Left kidney (tissue), 2 donors: ENCODE data around the gene GABRA5. TPM values are rescaled to one million over a fixed set of nuclear protein-coding genes. Genes with fewer than 3 reads are reported as not detected.

Experiments used
- DNase-seq: peaks from one replicate; pipeline ENCODE4 v3.0.0-alpha.2; 2013
- polyA plus RNA-seq: library from polyadenylated mRNA; unstranded; fragments of 120-200 nt; gene quantifications from one replicate; pipeline ENCODE4 v1.2.1, GENCODE V29; 2013; ENCODE audit not compliant: insufficient read length

Gene GABRA5
- polyA plus RNA-seq, 1 donor: 0.38 TPM

GRCh38 chr15:26928051-26928450 is 61.2 kb downstream of the GABRA5 start:
- no peak for DNase-seq

- no peak for DNase-seq
Measured at GRCh38 chr15:26929588-26929987, 62.7 kb downstream of the GABRA5 start.

DNA sequence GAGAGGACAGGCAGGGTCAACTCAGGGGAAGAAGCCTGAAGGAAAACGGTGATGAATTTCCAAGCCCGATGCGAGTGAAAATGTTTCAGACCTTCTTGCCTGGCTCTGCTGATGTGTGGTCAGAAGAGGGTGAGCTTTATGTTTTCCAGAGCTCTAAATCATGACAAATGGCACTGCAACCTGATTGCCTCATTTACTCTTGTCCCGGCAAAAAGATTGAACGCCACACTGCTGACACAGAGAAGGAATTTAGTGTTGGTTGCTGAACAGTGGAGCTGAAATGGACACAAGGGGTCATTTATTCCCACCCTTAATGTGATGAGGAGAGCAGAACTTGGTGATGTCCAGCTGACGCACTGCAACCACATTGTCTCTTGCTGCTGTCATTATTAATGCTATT is 68.0 kb downstream of the GABRA5 start:
- no peak for DNase-seq

GRCh38 chr15:26935322-26935721 is 68.5 kb downstream of the GABRA5 start:
- no peak for DNase-seq

DNA sequence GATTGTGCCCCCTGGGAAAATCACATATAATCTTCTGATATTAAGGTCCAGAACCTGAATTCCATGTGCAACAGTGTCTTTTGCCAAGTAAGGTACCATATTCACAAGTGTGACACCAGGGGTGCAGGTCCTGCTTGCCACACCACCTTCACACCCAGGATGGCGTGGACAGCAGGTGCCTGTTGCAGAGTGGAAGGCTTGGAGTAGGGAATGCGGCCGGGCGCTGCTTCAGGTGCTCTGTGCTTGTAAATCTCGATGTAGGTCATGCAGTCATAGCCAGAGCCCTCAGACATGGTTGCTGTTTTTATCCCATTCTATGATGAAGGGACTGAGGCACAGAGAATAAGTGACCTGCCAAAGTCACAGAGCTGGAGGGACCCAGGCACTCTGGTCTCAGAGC is 69.6 kb downstream of the GABRA5 start:
- DNase-seq: no peak

DNA sequence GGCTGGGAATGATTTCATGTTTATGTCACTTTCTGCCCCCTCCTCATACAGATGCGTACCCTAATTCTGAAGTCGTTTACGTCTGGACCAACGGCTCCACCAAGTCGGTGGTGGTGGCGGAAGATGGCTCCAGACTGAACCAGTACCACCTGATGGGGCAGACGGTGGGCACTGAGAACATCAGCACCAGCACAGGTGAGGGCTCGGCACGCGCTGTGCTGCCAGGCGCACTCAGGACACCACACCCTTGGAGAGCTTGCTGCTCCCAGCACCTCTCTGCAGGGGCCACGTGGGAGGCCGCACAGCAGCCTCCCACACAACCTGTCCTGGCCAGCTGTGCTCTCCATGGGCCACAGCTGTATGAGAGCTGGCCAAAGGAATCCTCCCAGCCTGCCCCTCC is 70.3 kb downstream of the GABRA5 start:
- DNase-seq: no peak

DNA sequence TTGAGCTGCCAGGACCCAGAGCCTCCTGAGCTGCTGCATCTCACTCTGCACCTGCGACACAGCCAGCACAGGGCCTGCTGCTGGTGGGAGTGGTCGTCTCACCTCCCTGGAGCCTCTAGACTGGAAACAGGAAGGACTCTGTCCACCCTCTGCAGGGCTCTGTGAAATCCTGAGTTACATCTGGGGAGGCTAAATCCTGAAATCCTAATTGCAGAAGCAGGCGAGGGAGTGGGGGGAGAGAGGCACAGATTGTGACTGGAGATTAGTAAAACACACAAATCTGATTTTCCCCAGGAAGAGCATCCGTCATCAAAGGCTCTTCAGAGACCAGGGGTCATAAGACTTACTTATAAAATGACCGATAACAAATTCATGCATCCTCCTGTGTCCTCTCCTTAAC is 72.5 kb downstream of the GABRA5 start:
- no peak for DNase-seq

GRCh38 chr15:26941489-26941888 is 74.6 kb downstream of the GABRA5 start:
- DNase-seq: no peak

GRCh38 chr15:26943866-26944265 is 77.0 kb downstream of the GABRA5 start:
- peak; percentile 24 for DNase-seq

GRCh38 chr15:26945046-26945445 is 78.2 kb downstream of the GABRA5 start:
- DNase-seq: no peak

DNA sequence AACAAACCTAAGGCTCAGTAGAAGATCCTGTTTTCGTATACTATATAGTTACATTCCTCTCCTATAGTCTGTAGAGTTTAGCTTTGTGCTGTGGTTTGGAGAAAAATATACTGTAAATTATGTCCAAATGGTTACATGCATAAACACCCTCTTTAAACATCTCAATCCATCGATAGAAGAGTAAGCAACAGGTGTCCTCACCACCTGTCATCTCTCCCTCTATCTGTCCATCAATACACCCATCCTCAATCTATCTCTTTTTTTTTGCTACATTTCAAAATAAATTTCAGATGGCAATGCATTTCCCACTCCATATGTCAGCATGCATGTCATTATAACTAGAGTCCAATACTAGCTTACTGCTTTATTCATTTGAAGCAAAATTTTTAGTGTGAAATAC is 83.1 kb downstream of the GABRA5 start:
- DNase-seq: no peak

DNA sequence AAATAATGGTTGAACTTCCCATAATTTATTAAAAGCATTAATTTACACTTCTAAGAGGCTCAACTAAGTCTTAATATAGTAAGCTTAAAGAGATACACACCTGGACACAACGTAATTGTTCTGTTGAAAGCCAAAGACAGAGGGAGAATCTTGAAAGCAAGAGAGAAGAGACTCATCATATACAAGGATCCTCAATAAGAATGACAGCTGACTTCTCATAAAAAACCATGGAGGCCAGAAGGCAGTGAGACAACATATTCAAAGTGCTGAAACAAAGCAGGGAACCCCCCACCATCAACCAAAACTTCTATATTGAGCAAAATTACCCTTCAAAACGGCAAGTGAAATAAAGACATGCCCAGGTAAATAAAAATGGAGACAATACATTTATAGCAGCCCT is 87.5 kb downstream of the GABRA5 start:
- DNase-seq: no peak

- peak; percentile 51 for DNase-seq
Measured at GRCh38 chr15:26967719-26968269, 100.9 kb downstream of the GABRA5 start.

GRCh38 chr15:26968806-26969205 is 101.9 kb downstream of the GABRA5 start:
- no peak for DNase-seq

DNA sequence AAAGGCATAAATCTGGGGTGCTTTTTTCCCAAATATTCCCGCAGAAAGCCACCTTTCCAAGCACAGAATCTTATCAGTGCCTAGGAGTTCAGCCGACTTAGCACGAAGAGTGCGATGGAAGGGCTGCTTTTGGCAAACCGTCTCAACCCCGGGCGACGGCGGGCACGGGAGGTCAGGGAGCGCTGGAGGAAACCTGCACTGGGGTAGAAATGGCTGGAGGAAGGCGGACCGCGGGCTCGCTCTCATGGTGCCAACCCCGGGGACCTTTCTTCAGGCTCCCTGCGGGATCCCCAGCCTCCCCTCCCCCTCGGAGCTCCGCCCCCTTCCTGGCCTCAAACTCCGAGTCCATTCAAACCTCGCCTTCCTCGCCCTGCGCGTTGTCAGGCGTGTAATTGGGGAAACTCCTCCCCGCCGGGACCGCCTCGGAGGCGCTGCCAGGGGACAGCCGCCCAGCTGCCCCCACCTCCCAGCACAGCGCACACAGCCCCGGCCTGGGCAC is 103.9 kb downstream of the GABRA5 start, which contains the start of gene GABRG3:
Gene GABRG3 (plus strand): TSS at position 470 of the 499 bp plus-strand sequence.
- DNase-seq: peak; percentile 44

DNA sequence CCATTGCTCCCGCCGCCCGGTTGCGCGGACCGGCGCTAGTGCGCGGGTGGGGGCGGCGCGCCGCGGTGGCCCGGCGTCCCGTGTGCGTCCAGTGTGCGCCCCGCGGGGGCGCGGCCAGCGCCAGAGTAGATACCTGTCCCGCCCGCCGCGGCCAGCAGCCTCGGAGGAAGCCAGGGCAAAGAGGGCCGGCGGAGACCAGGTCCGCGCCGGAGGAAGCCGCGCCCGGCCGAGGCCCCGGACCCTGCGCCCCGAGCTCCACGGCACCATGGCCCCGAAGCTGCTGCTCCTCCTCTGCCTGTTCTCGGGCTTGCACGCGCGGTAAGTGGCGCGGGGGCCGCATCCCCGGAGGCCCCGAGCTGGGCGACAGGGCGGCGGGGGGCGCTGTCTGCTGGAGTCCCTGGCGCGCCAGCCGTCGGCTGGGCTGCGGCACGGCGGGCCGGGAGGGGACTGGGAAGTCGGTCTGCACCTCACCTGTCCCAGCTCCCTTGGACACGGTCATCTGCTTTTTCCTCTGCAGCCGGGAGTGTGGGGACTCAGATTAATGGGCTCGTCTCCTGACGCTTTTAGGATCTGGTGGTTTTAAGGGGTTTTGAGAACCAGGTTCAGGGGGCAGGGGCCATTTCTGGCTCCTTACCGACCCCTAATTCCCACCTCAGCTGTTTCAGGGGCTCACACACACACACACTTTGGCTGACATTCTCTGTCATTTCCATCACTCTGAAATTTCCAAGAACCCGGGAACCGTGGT is 104.6 kb downstream of the GABRA5 start:
- DNase-seq: peak; percentile 11

DNA sequence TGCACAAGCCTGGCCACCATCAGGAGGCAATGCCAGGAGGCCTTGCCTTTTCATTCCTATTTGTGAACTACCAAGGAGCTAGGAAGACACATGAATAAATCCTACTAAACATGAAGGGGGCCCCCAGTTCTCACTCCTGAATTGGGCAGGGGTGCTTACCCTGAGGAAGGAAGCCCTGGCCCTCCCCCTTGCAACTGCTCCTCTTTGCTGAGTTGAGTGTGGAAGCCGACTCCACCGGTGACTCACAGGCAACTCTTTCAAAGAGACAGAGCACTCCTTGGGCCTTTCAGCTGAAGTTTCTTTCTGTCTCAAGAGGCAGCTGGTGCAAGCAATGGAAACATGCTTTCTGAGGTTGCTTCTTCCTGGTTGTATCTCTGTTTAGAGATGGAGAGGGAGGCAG is 105.8 kb downstream of the GABRA5 start:
- no peak for DNase-seq

DNA sequence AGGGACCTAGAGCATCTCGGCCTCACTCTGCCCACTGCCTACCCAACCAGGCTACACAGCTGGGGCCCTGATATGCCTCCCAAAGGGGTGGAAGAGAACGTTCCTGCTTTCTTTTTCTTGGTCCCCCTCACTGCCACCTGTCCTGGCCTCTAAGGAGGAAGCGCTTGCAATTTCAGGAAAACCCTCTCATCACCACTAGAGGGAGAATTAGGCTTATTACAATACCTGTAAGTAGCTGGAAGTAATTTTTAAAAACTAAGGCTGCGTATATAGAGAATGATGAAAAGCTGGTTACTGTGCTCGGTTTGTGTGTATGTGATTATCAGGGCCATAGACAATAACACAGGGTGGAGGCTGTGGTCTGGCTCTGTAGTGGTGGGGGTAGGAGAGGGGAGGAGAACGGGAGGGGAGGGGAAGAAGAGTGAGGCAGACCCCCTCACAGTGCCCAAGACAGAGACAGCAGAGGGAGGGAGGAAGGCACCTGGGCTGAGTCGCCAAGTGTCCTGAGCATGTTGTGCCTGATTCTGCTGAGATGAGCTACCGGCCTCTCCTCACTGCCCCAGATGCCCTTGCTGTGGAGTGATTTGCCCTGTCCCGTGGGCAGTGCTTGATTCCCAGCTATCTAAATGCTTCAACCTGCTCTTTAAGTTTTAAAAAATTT is 107.4 kb downstream of the GABRA5 start:
- peak; percentile 40 for DNase-seq

DNA sequence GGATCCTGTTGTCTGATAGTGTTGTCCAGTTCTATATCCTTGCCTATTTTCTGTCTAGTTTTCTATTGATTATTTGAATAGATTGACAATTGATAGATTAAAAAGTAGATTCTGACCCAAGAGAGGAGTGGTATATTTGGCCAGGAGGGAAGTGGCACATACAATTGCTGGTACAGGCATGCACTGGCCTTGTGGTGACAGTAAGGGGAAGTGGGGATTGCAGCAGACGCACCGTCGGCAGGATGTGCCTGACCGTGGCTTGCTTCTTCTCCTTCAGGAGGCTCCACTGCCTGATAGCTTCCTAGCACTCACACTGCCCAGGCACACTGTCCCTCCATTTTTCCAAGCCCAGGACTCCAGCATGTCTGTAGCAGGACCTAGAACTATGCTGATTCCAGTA is 114.6 kb downstream of the GABRA5 start:
- DNase-seq: no peak

DNA sequence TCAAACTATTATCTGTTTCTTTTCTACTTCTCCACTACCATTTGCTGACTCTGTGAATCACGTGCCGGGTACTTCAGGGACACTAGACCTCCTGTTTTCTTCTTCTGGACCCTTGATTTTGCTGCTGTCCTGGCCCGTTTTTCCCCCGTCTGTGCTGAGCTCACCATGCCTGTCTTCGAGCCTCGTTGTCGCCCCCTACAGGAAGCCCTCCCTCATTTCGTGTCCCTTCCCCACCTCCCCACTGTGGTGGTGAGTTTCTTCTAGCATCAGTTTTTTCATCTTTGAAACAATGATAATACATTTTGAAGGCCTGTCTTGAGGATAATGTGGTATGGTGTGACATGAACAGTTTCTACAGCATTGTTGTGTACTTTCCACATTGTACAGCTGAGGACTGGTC is 117.0 kb downstream of the GABRA5 start:
- DNase-seq: no peak

- DNase-seq: no peak
Measured at GRCh38 chr15:26985050-26985449, 118.2 kb downstream of the GABRA5 start.

- DNase-seq: no peak
Measured at GRCh38 chr15:26996250-26996649, 129.4 kb downstream of the GABRA5 start.
